Measurements from ENCODE around the gene MYOCD. TPM values are rescaled to one million over a fixed set of nuclear protein-coding genes. Genes with fewer than 3 reads are reported as not detected.

Gene MYOCD
- total and polyA plus RNA-seq, 5 experiments from 2014 or later: not detected

DNA sequence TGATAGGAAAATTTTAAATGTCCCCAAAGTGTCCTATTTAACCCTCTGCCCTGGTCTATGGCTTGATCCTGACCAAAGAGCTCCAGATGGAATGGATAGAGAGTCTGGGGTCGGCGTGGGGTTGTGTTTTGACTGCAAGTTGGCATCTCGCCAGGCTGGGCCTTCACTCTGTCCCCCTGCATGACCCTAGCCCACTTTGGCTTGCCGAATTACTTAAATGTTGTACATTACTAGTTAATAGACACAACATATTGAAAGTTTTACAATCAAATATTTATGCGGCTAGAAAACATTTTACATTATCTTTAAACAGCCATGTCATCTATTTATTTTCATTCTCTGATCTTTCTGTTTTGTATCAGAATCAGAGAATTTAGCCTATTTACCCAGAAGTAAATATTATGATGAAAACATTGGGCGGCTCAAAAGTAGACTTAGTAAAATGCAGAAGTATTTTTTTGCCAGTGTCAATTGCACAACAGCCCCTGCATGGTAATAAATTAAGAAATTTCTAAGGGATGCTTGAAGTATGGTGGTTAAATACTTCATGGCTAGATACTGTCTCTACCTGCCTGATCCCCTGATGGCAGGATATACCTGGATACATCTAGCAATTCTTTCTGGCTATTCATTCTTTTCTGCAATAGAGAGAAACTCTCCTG, 18.8 kb upstream of the MYOCD start:
- ATAC-seq (no peak), DNase-seq (no peak)
- H3K36me3 Mint-ChIP-seq: no peaks in the 10 kb centered on the region
- no peak overlapping the region for H3K4me3 Mint-ChIP-seq
- POLR2A ChIA-PET: no interaction called here
- H3K27ac Mint-ChIP-seq: no peak overlapping the region
- H3K27me3 Mint-ChIP-seq: peaks cover 0 to 19% (median 11%) of the 10 kb centered on the region in 5 donors
- H3K4me1 Mint-ChIP-seq: peaks cover 0 to 2% (median 0%) of the 10 kb centered on the region in 4 donors
- H3K9me3 Mint-ChIP-seq: peaks cover 0 to 12% (median 3%) of the 10 kb centered on the region in 9 donors

DNA sequence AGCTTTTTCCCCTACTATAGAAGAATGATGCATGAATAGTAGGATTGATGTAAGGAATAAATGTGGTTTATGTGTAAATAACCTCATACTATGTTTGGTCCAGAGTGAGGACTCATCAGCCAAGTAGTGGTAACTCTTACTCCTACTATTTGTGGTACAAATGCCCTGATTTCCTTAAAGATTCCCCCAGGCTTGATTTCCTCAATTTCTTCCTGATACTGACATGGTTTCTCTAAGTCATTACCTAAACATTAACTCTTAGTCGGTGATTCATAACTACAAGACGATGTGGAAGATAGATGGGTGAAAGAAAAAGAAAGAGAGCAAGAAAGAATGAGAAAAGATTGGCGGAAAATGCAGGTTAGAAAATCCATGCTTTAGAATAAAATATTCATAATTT, 17.2 kb upstream of the MYOCD start:
- Mint-ChIP-seq H3K4me1 (peaks cover 0 to 2% (median 0%) of the 10 kb centered on the region in 4 donors), H3K27ac (no peak overlapping the region), H3K27me3 (peaks cover 0 to 19% (median 11%) of the 10 kb centered on the region in 5 donors), H3K4me3 (no peak overlapping the region), H3K9me3 (peaks cover 0 to 10% (median 3%) of the 10 kb centered on the region in 9 donors), H3K36me3 (no peaks in the 10 kb centered on the region)
- ATAC-seq: no peak
- no peak for DNase-seq
- POLR2A ChIA-PET: no interaction called here

DNA sequence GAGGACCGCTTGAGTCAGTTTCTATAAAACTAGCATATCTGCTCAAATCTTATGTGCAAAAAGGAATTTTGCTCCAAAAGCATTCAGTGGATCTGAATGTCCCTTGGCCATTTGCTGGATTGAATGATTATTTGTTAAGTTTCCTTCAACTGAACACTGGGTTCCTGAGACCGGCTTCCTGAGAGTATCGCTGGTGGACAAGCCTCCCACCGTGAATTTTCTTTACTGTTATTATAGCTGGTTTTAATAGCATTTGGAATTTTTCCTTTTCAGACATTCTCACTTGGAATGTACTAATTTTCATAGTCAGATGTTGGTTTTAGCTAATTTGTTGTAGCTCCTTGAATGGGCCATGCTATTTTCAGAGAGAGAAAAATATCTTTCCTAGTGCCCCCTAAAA, 9.8 kb upstream of the MYOCD start:
- Mint-ChIP-seq H3K27me3 (peaks cover 0 to 11% (median under 1%) of the 10 kb centered on the region in 5 donors), H3K27ac (no peak overlapping the region), H3K4me3 (no peak overlapping the region), H3K9me3 (peaks cover 0 to 25% (median 2%) of the 10 kb centered on the region in 9 donors), H3K36me3 (peaks cover 0 to under 1% (median 0%) of the 10 kb centered on the region in 3 donors), H3K4me1 (no peaks in the 10 kb centered on the region)
- POLR2A ChIA-PET: no interaction called here
- ATAC-seq (no peak), DNase-seq (no peak)

DNA sequence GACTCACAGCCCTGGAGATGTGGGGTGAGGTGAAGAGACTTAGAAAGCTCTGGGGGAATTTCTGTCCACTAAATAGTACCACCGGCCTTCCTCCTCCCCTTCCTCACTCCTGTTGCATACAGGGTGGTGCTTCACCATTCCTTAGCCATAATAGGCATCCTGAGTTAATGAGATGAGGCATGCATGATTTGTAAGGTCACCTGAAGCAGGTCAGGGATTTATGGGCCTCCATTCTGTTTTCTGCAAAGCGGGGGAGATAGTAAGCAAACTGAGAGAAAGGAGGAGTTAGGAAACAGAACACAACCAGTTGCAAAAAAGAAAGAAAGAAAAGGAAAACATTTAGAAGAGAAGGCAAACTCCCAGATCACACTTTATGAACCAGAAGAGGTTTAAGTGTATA, 9.3 kb upstream of the MYOCD start:
- POLR2A ChIA-PET: no interaction called here
- H3K27ac Mint-ChIP-seq: no peak overlapping the region
- ATAC-seq (no peak), DNase-seq (no peak)
- peaks cover 0 to 5% (median 0%) of the 10 kb centered on the region in 3 donors for H3K36me3 Mint-ChIP-seq
- no peaks in the 10 kb centered on the region for H3K4me1 Mint-ChIP-seq
- no peak overlapping the region for H3K4me3 Mint-ChIP-seq
- peaks cover 0 to 25% (median 2%) of the 10 kb centered on the region in 9 donors for H3K9me3 Mint-ChIP-seq
- peaks cover under 1 to 12% (median 4%) of the 10 kb centered on the region in 5 donors for H3K27me3 Mint-ChIP-seq

DNA sequence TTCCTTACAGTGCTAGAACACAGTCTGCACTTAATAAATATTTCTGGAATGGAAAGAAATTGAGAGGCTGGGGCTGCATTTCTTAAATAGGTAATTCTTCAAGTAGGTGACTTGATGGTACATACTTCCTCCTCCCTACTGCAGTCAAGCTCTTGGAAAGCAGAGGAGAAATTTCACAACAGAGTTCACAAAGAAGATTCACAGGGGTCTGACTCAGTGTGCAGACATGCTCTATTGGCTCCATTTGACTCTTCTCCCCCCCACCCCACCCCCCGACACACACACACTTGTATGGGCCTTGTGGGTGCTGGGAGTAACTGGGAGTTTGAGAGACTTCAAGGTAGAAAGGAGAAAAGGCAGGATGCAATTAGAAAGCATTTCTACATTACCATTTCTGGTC, 6.2 kb upstream of the MYOCD start:
- Mint-ChIP-seq H3K9me3 (peaks cover 0 to 25% (median 2%) of the 10 kb centered on the region in 9 donors), H3K27me3 (peaks cover 14 to 34% (median 26%) of the 10 kb centered on the region in 5 donors), H3K4me3 (no peak overlapping the region), H3K36me3 (peaks cover 0 to 20% (median 2%) of the 10 kb centered on the region in 3 donors), H3K27ac (no peak overlapping the region), H3K4me1 (peaks cover 0 to 1% (median 0%) of the 10 kb centered on the region in 4 donors)
- DNase-seq (no peak), ATAC-seq (no peak)
- POLR2A ChIA-PET: no interaction called here

DNA sequence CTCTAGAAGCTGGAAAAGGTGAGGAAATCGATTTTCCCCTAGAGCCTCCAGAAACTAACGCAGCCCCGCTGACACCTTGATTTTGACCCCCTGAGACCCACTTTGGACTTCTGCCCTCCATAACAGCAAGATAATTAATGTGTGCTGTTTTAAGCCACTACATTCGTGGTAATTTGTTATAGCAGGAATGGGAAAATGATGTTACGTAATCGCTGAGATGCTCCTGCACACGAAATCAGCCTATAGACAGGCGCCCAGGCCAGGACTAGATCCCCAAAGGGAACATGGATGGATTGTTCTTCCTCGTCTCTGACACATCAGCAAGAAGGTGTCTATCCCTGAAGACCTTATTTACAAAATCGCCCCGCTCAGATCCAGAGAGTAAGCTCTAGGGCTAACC, 1.4 kb upstream of the MYOCD start:
- Mint-ChIP-seq H3K27me3 (peaks cover 25 to 78% (median 54%) of the 10 kb centered on the region in 5 donors), H3K36me3 (peaks cover 0 to 23% (median 2%) of the 10 kb centered on the region in 3 donors), H3K4me1 (peaks cover 0 to 5% (median under 1%) of the 10 kb centered on the region in 4 donors), H3K9me3 (peaks cover 0 to 6% (median 0%) of the 10 kb centered on the region in 9 donors), H3K27ac (no peak overlapping the region), H3K4me3 (no peak overlapping the region)
- no peak for DNase-seq
- ATAC-seq: no peak
- POLR2A ChIA-PET: no interaction called here

DNA sequence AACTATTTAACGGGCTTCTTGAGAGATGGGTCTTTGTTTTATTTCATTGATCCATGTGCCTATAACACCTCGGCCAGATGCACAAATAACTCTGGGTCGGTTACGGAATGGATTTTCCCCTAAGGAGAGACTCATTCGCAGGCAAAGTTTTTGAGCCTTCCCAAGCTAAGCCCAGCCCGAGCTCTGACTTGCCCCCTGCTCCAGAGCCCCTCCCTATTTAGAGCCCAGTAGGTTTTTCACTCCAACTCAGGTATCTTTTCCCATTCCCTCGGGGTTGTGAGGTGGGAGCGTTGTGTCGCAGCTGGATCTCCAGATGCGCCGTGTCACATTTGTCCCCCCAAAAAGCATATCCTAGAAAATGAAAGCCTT, 812 bp upstream of the MYOCD start:
- POLR2A ChIA-PET: no interaction called here
- H3K36me3 Mint-ChIP-seq: peaks cover 0 to 23% (median 2%) of the 10 kb centered on the region in 3 donors
- peak overlapping the region in 1 of 10 donors; percentile 15 for H3K4me3 Mint-ChIP-seq
- no peak overlapping the region for H3K27ac Mint-ChIP-seq
- no peak for ATAC-seq
- no peak for DNase-seq
- H3K9me3 Mint-ChIP-seq: peaks cover 0 to 6% (median 0%) of the 10 kb centered on the region in 9 donors
- H3K27me3 Mint-ChIP-seq: peaks cover 25 to 84% (median 55%) of the 10 kb centered on the region in 5 donors
- peaks cover 0 to 5% (median under 1%) of the 10 kb centered on the region in 4 donors for H3K4me1 Mint-ChIP-seq

DNA sequence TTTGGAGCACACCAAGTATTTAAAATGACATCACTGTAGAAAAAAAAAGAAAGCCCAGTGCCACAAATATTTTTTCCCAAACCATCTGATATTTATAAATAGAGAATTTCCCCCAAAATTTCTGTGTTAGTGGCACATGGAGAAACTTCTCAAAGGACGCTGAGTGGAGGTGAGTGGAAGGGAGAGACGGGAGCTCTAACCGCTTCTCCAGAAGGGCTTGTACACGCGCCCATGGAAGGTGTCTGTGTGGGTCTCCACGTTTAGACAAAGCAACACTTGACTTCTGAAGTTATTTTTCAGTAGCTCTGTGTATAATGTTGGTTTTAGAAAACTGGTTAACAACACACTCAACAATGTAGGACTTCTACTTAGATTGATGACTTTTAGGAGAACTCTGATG, 1.0 kb downstream of the MYOCD start:
- POLR2A ChIA-PET: no interaction called here
- peaks cover 0 to 17% (median 2%) of the 10 kb centered on the region in 3 donors for H3K36me3 Mint-ChIP-seq
- no peak overlapping the region for H3K27ac Mint-ChIP-seq

DNA sequence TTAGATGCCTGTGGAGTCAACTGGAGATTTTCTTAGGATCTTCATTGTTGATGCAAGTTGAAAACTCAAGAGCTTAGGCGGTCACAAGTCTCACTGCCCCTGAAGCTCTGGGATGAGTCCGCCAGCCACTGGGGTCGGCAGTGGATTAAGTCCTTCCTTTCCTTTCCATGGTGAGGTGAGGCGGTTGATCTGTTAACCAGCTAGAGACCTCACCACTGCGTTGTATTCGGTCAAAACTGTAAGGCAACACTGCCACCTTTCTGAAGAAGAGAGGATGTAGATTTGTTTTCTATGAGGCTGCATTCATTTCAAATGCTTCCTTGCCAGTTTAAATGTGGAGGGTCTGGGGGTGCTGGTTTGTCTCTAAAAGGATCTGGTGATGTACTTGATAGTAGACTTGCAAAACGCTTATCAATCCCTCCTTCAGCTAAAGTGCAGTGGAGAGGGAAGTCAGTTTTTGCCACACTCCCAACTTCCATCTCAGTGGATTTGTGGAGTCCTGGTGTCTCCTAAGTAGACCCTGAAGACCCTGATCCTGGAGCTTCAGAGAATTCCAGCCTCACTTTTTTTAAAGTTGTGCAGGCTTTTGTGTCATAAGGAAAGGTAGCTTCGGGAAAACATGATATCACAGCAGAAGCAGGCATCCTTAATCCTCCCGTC, 1.7 kb downstream of the MYOCD start:
- H3K27ac Mint-ChIP-seq: no peak overlapping the region
- H3K9me3 Mint-ChIP-seq: peaks cover 0 to 6% (median 0%) of the 10 kb centered on the region in 9 donors
- ATAC-seq: no peak
- H3K27me3 Mint-ChIP-seq: peaks cover 22 to 71% (median 51%) of the 10 kb centered on the region in 5 donors
- H3K36me3 Mint-ChIP-seq: peaks cover 0 to 17% (median 2%) of the 10 kb centered on the region in 3 donors
- peaks cover 0 to 5% (median under 1%) of the 10 kb centered on the region in 4 donors for H3K4me1 Mint-ChIP-seq
- DNase-seq: no peak
- POLR2A ChIA-PET: no interaction called here
- H3K4me3 Mint-ChIP-seq: no peak overlapping the region

More for the DNA sequence above, 1.0 kb downstream of the MYOCD start:
- peaks cover 0 to 5% (median under 1%) of the 10 kb centered on the region in 4 donors for H3K4me1 Mint-ChIP-seq
- DNase-seq: no peak
- H3K9me3 Mint-ChIP-seq: peaks cover 0 to 6% (median 0%) of the 10 kb centered on the region in 9 donors
- no peak for ATAC-seq
- peaks cover 24 to 78% (median 49%) of the 10 kb centered on the region in 5 donors for H3K27me3 Mint-ChIP-seq
- H3K4me3 Mint-ChIP-seq: no peak overlapping the region

DNA sequence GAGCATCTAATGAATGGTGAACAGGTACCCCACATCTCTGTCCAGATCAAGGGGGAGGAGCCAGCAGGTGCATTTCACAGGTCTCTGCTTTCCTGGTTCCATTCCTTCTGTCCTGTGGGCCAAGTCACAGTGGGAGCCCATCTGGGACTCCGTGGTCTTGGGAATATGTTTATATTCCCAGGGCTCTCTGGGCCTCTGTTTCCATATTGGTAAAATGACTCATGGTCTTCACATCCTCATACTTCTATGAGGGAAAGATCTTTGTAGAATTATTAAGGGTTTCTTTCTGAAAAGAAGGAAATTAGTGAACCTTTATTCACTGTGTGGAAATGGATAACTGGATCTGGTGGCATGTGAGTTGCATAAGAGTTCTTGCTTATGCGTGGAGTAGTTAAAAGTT, 6.2 kb downstream of the MYOCD start:
- H3K4me3 Mint-ChIP-seq: no peak overlapping the region
- H3K27me3 Mint-ChIP-seq: peaks cover 8 to 29% (median 25%) of the 10 kb centered on the region in 5 donors
- DNase-seq (no peak), ATAC-seq (no peak)
- no peaks in the 10 kb centered on the region for H3K36me3 Mint-ChIP-seq
- H3K27ac Mint-ChIP-seq: no peak overlapping the region
- H3K9me3 Mint-ChIP-seq: no peaks in the 10 kb centered on the region
- H3K4me1 Mint-ChIP-seq: no peaks in the 10 kb centered on the region
- POLR2A ChIA-PET: no interaction called here

DNA sequence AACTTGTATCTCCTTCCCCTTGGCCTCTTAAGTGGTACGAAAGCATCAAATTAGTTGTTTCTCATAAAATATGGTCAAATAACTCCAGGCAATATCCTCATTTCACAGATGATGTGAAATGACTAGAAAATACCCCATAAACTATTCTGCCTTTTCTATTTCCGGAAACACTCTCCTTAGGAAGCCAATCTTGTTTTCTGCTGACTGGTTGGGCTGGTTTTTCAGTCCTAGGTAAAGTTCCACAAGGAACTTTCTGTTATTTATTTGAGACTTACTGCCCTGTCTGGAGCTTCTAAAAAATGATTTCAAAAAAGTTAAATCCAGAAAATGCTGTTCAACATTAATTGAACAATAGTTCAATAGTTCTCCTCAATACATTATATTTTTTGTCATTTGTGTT, 7.3 kb downstream of the MYOCD start:
- H3K27ac Mint-ChIP-seq: no peak overlapping the region
- no peak overlapping the region for H3K4me3 Mint-ChIP-seq
- peaks cover 6 to 21% (median 15%) of the 10 kb centered on the region in 5 donors for H3K27me3 Mint-ChIP-seq
- ATAC-seq: no peak
- no peaks in the 10 kb centered on the region for H3K9me3 Mint-ChIP-seq
- no peaks in the 10 kb centered on the region for H3K36me3 Mint-ChIP-seq
- DNase-seq: no peak
- POLR2A ChIA-PET: no interaction called here
- no peaks in the 10 kb centered on the region for H3K4me1 Mint-ChIP-seq

DNA sequence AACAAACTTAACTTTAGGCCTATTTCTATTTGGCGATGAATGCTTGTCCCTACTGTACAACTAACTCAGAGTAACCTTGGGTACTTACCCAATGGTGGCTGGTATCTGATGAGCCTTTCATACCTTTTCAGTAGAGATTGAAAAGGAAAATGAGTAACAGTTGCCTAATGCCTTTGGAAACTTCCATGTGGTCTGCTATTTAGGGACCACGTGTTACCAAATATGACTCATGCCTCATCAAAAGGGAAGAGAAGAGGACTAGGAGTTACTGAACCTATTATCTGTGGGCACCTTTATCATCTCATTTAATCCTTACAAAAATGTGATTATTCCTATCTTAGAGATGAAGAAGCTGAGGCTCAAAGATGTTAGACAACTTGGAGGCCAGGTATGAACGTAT, 8.1 kb downstream of the MYOCD start:
- no peaks in the 10 kb centered on the region for H3K4me1 Mint-ChIP-seq

DNA sequence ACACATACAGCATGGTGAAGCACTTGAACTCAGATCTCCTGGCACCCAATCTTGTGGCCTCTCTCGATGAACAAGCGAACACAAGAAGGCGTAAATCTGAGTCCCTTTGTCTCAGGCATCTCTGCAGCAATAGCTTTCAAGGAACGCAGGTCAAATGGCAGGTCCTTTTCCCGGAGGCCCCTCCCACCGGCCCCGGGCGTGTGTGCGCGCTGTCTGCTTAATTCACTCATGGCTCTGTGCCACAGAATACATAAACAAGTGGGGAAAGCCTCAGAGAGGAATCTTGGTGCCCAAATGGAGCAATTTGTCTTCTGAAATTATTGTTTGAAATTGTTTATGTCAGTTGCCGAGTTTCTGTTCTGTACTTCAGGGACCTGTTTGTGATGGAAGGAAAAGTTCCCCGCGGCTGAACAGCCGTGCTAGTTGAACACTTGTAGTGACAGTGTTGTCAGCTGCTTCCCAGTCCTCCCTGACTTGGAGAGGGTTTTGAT, 14.8 kb downstream of the MYOCD start:
- H3K27me3 Mint-ChIP-seq: peaks cover 0 to 17% (median 2%) of the 10 kb centered on the region in 5 donors
- H3K36me3 Mint-ChIP-seq: no peaks in the 10 kb centered on the region
- peaks cover 0 to 7% (median 0%) of the 10 kb centered on the region in 9 donors for H3K9me3 Mint-ChIP-seq
- H3K4me1 Mint-ChIP-seq: no peaks in the 10 kb centered on the region
- ATAC-seq (no peak), DNase-seq (no peak)
- no peak overlapping the region for H3K4me3 Mint-ChIP-seq
- POLR2A ChIA-PET: no interaction called here
- H3K27ac Mint-ChIP-seq: no peak overlapping the region

More for the DNA sequence above, 8.1 kb downstream of the MYOCD start:
- Mint-ChIP-seq H3K9me3 (no peaks in the 10 kb centered on the region), H3K4me3 (no peak overlapping the region), H3K36me3 (no peaks in the 10 kb centered on the region), H3K27me3 (peaks cover 6 to 14% (median 10%) of the 10 kb centered on the region in 5 donors), H3K27ac (no peak overlapping the region)
- POLR2A ChIA-PET: no interaction called here
- DNase-seq: no peak
- no peak for ATAC-seq
